ENCODE results near the gene P3H2. TPM values are rescaled to one million over a fixed set of nuclear protein-coding genes. Genes with fewer than 3 reads are reported as not detected.
"Not testable (repeated sequence)": the region's sequence is repeated elsewhere in the genome, so short reads cannot be mapped to it uniquely, and the experiment has no call there.

Gene P3H2
- total RNA-seq, 4 donors from 2014 or later = 29.9 to 73.3 (median 54.5) TPM

DNA sequence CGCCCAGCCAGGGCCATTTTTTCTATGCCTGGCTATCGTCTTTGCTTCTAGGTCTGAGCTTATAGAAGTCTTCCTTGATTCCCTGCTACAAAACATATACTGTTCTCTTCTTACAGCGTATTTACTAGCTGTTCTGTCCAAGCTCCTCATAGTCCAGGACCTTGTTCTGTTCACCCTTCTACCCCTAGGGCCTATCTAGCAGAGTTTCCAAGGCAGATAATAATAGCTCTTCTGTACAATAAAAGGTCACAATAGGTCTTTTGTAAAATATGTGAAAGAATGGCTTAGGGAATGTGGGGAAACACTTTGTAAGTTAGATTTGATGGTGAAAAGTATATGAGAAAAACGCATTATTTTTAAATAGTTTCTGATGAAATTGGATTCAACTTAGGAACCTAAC is 158.2 kb downstream of the P3H2 start:
- Histone ChIP-seq H3K36me3 (no peaks in the 10 kb centered on the region), H3K9me3 (no peaks in the 10 kb centered on the region), H3K27me3 (no peaks in the 10 kb centered on the region), H3K27ac (no peak overlapping the region), H3K4me1 (no peaks in the 10 kb centered on the region), H3K4me3 (no peak overlapping the region)
- 79% methylated on average over 4 of the region's 4 CpGs for WGBS
- TF ChIP-seq, protein P1, sequence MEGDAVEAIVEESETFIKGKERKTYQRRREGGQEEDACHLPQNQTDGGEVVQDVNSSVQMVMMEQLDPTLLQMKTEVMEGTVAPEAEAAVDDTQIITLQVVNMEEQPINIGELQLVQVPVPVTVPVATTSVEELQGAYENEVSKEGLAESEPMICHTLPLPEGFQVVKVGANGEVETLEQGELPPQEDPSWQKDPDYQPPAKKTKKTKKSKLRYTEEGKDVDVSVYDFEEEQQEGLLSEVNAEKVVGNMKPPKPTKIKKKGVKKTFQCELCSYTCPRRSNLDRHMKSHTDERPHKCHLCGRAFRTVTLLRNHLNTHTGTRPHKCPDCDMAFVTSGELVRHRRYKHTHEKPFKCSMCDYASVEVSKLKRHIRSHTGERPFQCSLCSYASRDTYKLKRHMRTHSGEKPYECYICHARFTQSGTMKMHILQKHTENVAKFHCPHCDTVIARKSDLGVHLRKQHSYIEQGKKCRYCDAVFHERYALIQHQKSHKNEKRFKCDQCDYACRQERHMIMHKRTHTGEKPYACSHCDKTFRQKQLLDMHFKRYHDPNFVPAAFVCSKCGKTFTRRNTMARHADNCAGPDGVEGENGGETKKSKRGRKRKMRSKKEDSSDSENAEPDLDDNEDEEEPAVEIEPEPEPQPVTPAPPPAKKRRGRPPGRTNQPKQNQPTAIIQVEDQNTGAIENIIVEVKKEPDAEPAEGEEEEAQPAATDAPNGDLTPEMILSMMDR (IDR thresholded peaks at IDR 0.05) = no peak
- no peak for TF ChIP-seq POLR2AphosphoS5 (IDR thresholded peaks at IDR 0.05)
- TF ChIP-seq EP300 (IDR thresholded peaks at IDR 0.05) = no peak
- DNase-seq (ENCODE audit: low spot score in 2 of 2) = no peak

DNA sequence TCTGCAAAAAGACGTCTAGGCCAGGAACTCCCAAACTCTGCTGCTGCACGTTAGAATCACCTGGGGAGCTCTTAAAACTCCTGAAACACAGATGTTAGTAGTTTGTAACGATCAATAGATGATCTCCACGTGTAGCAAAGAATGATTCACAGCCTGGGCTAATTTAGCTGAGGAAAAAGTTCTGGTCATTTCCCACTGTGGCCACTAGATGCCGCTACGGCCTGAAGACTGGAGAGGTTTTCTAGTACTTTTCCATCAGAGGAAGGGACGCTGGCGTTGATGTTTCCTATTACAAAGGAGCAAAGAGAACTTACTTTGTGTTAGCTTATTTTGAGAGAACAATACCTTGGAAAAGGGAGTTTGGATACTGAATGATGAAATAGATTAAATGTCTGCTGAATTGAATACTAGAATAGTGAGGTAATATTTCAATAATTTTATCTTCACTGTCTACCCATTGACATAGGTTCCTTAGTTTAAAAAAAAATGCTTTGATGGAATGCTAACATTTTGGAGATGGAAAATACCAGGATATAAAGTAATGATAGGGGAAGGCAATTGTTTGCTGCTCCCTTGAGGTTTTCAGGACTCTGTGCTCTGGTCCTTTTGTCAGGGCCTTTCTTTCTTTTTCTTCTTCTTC is 159.1 kb downstream of the P3H2 start:
- H3K9me3 ChIP-seq = no peaks in the 10 kb centered on the region
- H3K4me1 ChIP-seq = no peaks in the 10 kb centered on the region
- WGBS = under 1% methylated on average over 8 of the region's 8 CpGs
- H3K27ac ChIP-seq = no peak overlapping the region
- H3K27me3 ChIP-seq = no peaks in the 10 kb centered on the region
- no peaks in the 10 kb centered on the region for H3K36me3 ChIP-seq
- DNase-seq (ENCODE audit: low spot score in 2 of 2) = peak; percentile 79 to 82
- TF ChIP-seq POLR2AphosphoS5 (IDR thresholded peaks at IDR 0.05) (no peak), POLR2A (IDR thresholded peaks at IDR 0.05) (no peak), EP300 (IDR thresholded peaks at IDR 0.05) (no peak)
- TF ChIP-seq, protein P1 (IDR thresholded peaks at IDR 0.05) = peak; percentile 80 to 93
- no peak overlapping the region for H3K4me3 ChIP-seq

DNA sequence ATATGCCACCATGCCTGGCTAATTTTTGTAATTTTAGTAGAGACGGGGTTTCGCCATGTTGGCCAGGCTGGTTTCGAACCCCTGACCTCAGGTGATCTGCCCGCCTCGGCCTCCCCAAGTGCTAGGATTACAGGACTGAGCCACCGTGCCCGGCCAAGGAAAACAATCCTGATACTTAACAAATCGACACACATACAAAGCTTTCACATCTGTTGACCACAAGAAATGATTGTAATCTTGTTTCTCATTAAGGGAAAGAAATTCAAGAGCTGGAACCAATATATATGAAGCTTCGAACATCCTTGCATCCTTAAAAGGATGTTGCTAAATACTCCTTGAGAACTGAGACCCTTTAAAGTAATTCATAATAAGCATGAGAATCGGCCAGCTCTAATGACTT is 159.6 kb downstream of the P3H2 start:
- not testable (repeated sequence) for H3K27ac ChIP-seq; H3K4me1 ChIP-seq; H3K9me3 ChIP-seq; H3K27me3 ChIP-seq; DNase-seq (ENCODE audit: low spot score in 2 of 2); H3K36me3 ChIP-seq; H3K4me3 ChIP-seq
- WGBS = 74% methylated on average over 10 of the region's 10 CpGs

DNA sequence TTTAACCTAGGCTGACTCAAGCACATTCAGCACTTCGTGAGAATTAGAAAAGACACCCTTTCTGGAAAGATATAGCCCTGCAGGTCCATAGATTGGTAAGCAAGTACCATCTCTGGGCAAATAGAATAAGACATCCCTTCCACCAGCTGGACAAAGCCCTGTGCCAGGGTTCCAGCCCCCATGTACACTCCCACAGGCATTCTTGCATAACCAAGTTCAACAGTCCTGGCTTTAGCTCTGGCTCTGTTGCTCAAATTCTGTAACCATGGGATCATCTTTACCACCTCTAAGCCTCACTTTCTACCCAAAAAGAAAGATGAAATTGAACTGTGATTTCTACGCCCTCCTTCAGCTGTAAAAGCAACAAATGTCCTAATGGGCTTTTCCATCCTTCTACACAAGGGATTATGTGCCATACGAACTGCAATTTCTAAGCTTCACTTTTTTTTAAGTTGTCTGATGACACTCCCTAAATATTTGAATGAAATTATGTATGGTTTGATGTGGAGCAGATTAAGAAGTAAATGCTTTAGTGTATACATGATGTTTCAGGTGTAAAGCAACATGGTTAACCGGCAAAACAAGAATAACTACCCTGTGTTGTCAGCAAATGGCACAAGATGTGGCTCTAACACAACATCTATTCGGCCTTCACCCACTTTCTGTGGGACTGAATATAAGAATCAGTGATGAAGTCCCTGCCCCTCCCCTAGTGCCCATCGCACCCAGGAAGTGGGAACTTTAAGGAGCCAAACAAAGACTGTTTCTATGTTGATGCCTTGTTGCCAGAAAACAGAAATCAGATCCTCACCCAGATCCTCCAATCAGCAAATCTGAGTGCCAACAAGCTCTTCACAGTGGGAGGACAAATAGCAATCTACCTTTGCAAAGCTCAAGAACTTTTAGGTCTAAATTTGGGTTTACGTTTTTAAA is 165.7 kb downstream of the P3H2 start:
- Histone ChIP-seq H3K4me3 (no peak overlapping the region), H3K27me3 (no peaks in the 10 kb centered on the region), H3K36me3 (no peaks in the 10 kb centered on the region), H3K4me1 (peaks cover 19% of the 10 kb centered on the region), H3K27ac (peak overlapping the region; percentile 80), H3K9me3 (no peaks in the 10 kb centered on the region)
- TF ChIP-seq, protein P1 (IDR thresholded peaks at IDR 0.05) = no peak
- TF ChIP-seq EP300 (IDR thresholded peaks at IDR 0.05) (no peak), POLR2A (IDR thresholded peaks at IDR 0.05) (no peak), POLR2AphosphoS5 (IDR thresholded peaks at IDR 0.05) (no peak)
- WGBS = 57% methylated on average over 7 of the region's 7 CpGs
- no peak for DNase-seq (ENCODE audit: low spot score in 2 of 2)

GRCh38 chr3:189953551-189953950 is 167.1 kb downstream of the P3H2 start:
- Histone ChIP-seq H3K27ac (peak overlapping the region; percentile 80), H3K27me3 (no peaks in the 10 kb centered on the region), H3K4me1 (peaks cover 29% of the 10 kb centered on the region), H3K9me3 (no peaks in the 10 kb centered on the region), H3K4me3 (no peak overlapping the region), H3K36me3 (no peaks in the 10 kb centered on the region)
- 37% methylated on average over 4 of the region's 4 CpGs for WGBS
- TF ChIP-seq, protein P1 (IDR thresholded peaks at IDR 0.05) = no peak
- TF ChIP-seq POLR2AphosphoS5 (IDR thresholded peaks at IDR 0.05) (no peak), POLR2A (IDR thresholded peaks at IDR 0.05) (no peak), EP300 (IDR thresholded peaks at IDR 0.05) (no peak)
- no peak for DNase-seq (ENCODE audit: low spot score in 2 of 2)

All from suprapubic skin (tissue), 4 donors.